Smooth muscle cell (in vitro differentiated cells): ENCODE results near the gene NPLOC4. TPM values are rescaled to one million over a fixed set of nuclear protein-coding genes. Genes with fewer than 3 reads are reported as not detected.

ENCODE experiments used
- DNase-seq: peaks from one replicate; lab custom pipeline; 2025; ENCODE audit not compliant: unreplicated experiment; lab: John Stamatoyannopoulos, UW
- H2AFZ ChIP-seq: fragments of 200-600 bp; sonication (generic); 2 replicates; pipeline ENCODE4 v1.6.0; 2016; ENCODE audit warnings: antibody characterized with exemption, low read depth, mild to moderate bottlenecking
- H3F3A ChIP-seq: fragments of 200-600 bp; sonication (generic); 2 replicates; pipeline ENCODE4 v1.6.0; 2017; ENCODE audit warnings: antibody characterized with exemption, low read depth
- H3K27ac ChIP-seq: fragments of 200-600 bp; sonication (generic); 2 replicates; pipeline ENCODE4 v1.5.1; 2016; ENCODE audit warnings: low read depth, mild to moderate bottlenecking
- H3K27me3 ChIP-seq: fragments of 200-600 bp; sonication (generic); 2 replicates; pipeline ENCODE4 v1.6.1; 2016; ENCODE audit warnings: low read depth, mild to moderate bottlenecking
- H3K36me3 ChIP-seq: fragments of 200-600 bp; sonication (generic); 2 replicates; pipeline ENCODE4 v1.5.1; 2016; ENCODE audit warnings: low read depth
- H3K4me1 ChIP-seq: fragments of 200-600 bp; sonication (generic); 2 replicates; pipeline ENCODE4 v1.5.1; 2016; ENCODE audit warnings: low read depth
- H3K4me2 ChIP-seq: fragments of 200-600 bp; sonication (generic); 2 replicates; pipeline ENCODE4 v1.6.0; 2016; ENCODE audit warnings: mild to moderate bottlenecking
- H3K4me3 ChIP-seq: fragments of 200-600 bp; sonication (generic); 2 replicates; pipeline ENCODE4 v1.5.1; 2016; ENCODE audit warnings: mild to moderate bottlenecking
- H3K79me2 ChIP-seq: fragments of 200-600 bp; sonication (generic); 2 replicates; pipeline ENCODE4 v1.6.0; 2016; ENCODE audit warnings: low read depth, mild to moderate bottlenecking
- H3K9ac ChIP-seq: fragments of 200-600 bp; sonication (generic); 2 replicates; pipeline ENCODE4 v1.6.0; 2016; ENCODE audit warnings: low read depth
- H3K9me3 ChIP-seq: fragments of 200-600 bp; sonication (generic); replicated peaks from 2 replicates; pipeline ENCODE4 v1.5.1; 2016; ENCODE audit warnings: low read depth
- H4K20me1 ChIP-seq: fragments of 200-600 bp; sonication (generic); 2 replicates; pipeline ENCODE4 v1.6.0; 2016; ENCODE audit warnings: low read depth
- WGBS: methylation state at CpG from one replicate; pipeline ENCODE4 v1.1.7; 2016; ENCODE audit warnings: low lambda C conversion rate; 5-methylcytosine and 5-hydroxymethylcytosine counted together
- polyA plus RNA-seq: library from polyadenylated mRNA; unstranded; fragments of >200 nt; fragmentation: Nextera tagmentation; extraction: Ambion mirVana; gene quantifications from 2 replicates; pipeline ENCODE4 v1.2.1, GENCODE V29; 2016
- total RNA-seq: library from RNA; depleted of rRNA; stranded (reverse); fragments of >200 nt; gene quantifications from 2 replicates; pipeline ENCODE4 v1.2.3, GENCODE V29; 2014
- TF ChIP-seq, protein P1 (sequence below): fragments of 200-600 bp; sonication (generic); IDR thresholded peaks from 2 replicates; pipeline ENCODE4 v1.5.1; 2017; ENCODE audit warnings: borderline replicate concordance, mild to moderate bottlenecking, antibody characterized with exemption; ENCODE audit not compliant: insufficient read depth, poor library complexity, severe bottlenecking

The NPLOC4 gene
- total and polyA plus RNA-seq, 2 experiments from 2014 or later, result 58.1 to 60.9 TPM

DNA sequence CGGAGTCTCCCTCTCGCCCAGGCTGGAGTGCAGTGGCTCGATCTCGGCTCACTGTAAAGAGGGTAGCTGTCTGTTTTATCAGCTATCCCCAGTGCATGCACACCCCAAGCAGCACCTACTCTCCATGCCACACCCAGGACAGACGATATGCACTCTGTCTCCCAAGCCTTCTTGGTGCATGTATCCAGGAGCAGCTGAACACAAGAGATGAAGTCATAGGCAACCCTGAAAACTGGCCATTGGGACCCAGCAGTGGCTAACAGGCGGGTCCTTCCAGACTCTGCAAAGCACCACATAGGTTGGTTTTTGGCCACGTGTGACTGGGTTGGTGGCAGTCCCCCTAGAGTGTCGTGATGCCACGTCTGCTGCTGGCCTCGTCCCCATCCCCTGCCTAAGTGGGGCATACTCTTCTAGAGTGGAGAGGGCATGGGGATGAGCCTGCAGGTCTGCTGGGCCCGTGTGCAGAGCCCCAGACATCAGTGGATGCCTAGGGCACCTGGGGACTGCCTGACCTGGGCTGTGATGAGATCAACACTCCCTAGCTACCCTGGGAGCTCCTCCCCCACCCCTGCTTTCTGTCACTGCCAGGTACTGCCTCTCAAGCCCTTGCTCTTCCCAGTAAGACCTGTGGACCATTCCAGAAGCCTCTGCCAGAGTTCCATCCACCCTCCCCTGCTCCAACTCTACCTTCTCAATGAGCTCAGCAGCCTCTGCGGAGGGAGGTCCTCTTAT lies 10.1 kb upstream of the NPLOC4 start:
- TF ChIP-seq, protein P1, sequence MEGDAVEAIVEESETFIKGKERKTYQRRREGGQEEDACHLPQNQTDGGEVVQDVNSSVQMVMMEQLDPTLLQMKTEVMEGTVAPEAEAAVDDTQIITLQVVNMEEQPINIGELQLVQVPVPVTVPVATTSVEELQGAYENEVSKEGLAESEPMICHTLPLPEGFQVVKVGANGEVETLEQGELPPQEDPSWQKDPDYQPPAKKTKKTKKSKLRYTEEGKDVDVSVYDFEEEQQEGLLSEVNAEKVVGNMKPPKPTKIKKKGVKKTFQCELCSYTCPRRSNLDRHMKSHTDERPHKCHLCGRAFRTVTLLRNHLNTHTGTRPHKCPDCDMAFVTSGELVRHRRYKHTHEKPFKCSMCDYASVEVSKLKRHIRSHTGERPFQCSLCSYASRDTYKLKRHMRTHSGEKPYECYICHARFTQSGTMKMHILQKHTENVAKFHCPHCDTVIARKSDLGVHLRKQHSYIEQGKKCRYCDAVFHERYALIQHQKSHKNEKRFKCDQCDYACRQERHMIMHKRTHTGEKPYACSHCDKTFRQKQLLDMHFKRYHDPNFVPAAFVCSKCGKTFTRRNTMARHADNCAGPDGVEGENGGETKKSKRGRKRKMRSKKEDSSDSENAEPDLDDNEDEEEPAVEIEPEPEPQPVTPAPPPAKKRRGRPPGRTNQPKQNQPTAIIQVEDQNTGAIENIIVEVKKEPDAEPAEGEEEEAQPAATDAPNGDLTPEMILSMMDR, result no peak

DNA sequence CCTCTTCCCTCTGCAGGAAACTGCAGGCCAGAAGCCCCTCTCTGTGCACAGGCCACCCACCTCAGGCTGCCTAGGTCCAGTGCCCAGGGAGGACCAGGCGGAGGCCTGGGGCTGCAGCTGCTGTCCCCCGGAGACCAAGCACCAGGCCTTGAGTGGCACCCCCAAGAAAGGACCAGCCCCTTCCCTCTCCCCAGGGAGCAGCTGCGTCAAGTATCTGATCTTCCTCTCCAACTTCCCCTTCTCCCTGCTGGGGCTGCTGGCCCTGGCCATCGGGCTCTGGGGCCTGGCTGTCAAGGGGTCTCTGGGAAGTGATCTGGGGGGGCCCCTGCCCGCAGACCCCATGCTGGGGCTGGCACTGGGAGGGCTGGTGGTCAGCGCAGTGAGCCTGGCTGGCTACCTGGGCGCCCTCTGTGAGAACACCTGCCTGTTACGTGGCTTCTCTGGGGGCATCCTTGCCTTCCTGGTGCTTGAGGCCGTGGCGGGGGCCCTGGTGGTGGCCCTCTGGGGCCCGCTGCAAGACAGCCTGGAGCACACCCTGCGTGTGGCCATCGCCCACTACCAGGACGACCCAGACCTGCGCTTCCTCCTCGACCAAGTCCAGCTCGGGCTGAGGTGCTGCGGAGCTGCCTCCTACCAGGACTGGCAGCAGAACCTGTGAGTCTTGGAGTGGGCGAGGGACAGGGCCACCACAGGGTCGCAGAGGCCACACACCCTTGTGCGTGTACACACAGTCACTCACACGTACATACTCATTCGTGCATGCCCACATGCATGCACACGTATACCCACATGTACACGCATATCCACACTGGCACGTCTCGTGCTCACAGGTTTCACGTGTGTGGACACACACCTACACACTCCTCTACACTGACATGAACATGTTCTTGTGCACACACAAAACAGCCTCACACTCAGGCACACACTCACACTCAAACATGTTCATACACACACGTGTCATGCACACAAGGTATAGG lies 8.4 kb upstream of the NPLOC4 start:
- no peak overlapping the region for H2AFZ ChIP-seq
- WGBS, result 92% methylated on average over 28 of the region's 29 CpGs
- DNase-seq, result no peak
- TF ChIP-seq, protein P1, result no peak
- H4K20me1 ChIP-seq, result no peaks in the 10 kb centered on the region
- no peaks in the 10 kb centered on the region for H3K79me2 ChIP-seq
- H3K27me3 ChIP-seq, result peaks cover 20% of the 10 kb centered on the region
- no peak overlapping the region for H3K9ac ChIP-seq
- H3K9me3 ChIP-seq, result no peaks in the 10 kb centered on the region
- no peak overlapping the region for H3K4me2 ChIP-seq
- no peak overlapping the region for H3K4me3 ChIP-seq
- peaks cover 7% of the 10 kb centered on the region for H3K4me1 ChIP-seq
- H3F3A ChIP-seq, result no peaks in the 10 kb centered on the region
- no peaks in the 10 kb centered on the region for H3K36me3 ChIP-seq
- H3K27ac ChIP-seq, result no peak overlapping the region

More for the DNA sequence above, 10.1 kb upstream of the NPLOC4 start:
- no peak overlapping the region for H3K4me3 ChIP-seq
- no peak overlapping the region for H3K9ac ChIP-seq
- H3K9me3 ChIP-seq, result no peaks in the 10 kb centered on the region
- H3K27me3 ChIP-seq, result peaks cover 20% of the 10 kb centered on the region
- no peaks in the 10 kb centered on the region for H3K79me2 ChIP-seq
- peaks cover 4% of the 10 kb centered on the region for H3K4me1 ChIP-seq
- H3K27ac ChIP-seq, result no peak overlapping the region
- H2AFZ ChIP-seq, result no peak overlapping the region
- no peak overlapping the region for H3K4me2 ChIP-seq
- H3F3A ChIP-seq, result no peaks in the 10 kb centered on the region
- H4K20me1 ChIP-seq, result no peaks in the 10 kb centered on the region
- 84% methylated on average over 12 of the region's 12 CpGs for WGBS
- no peak for DNase-seq
- no peaks in the 10 kb centered on the region for H3K36me3 ChIP-seq

DNA sequence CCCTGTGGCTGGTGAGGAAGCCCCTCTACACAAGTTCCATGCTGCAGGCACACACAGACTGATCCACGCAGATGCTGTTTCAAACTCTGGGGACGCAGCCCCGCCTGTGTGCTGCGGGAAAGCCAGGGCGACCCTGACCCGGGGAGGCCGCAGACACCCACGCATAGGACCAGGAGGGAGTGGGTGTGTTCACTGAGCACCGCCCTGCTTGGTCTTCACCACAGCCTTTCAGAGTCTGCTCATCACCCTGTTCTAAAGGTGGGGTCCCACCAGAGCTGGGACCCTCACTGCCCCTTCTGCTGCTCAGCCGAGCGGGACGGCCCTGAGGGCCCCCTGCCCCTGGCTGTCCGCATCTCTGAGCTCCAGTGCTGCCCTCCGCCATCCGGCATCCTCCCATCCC lies 7.6 kb upstream of the NPLOC4 start:
- Histone ChIP-seq H3K9me3 (no peaks in the 10 kb centered on the region), H3F3A (no peaks in the 10 kb centered on the region), H2AFZ (no peak overlapping the region), H3K9ac (no peak overlapping the region), H3K79me2 (no peaks in the 10 kb centered on the region), H3K4me2 (no peak overlapping the region), H3K4me1 (peaks cover 7% of the 10 kb centered on the region), H4K20me1 (no peaks in the 10 kb centered on the region), H3K36me3 (no peaks in the 10 kb centered on the region), H3K4me3 (no peak overlapping the region), H3K27ac (no peak overlapping the region), H3K27me3 (peaks cover 20% of the 10 kb centered on the region)
- DNase-seq, result no peak
- 93% methylated on average over 15 of the region's 15 CpGs for WGBS
- TF ChIP-seq, protein P1, result no peak
